GM08714 (cell line): ENCODE results near the gene MAEA.
"Not testable (repeated sequence)": the region's sequence is repeated elsewhere in the genome, so short reads cannot be mapped to it uniquely, and the experiment has no call there.

Source experiments
- H3K4me3 ChIP-seq: fragments of 200-500 bp; sonication (Bioruptor generic); 2 replicates; pipeline ENCODE4 v1.5.1; 2014; ENCODE audit warnings: mild to moderate bottlenecking, low read length, inconsistent platforms
- ZNF274 ChIP-seq: IDR thresholded peaks from 2 replicates; pipeline ENCODE4 v1.6.1; 2012; ENCODE audit warnings: mild to moderate bottlenecking, low read depth, low read length

MAEA gene

GRCh38 chr4:1285151-1285789 is 4.4 kb upstream of the MAEA start:
- TF ChIP-seq ZNF274, result no peak
- no peak overlapping the region for H3K4me3 ChIP-seq

- TF ChIP-seq ZNF274, result no peak
- H3K4me3 ChIP-seq, result no peak overlapping the region
These were observed 3.7 kb upstream of the MAEA start for GRCh38 chr4:1285790-1286553.

GRCh38 chr4:1288786-1289185 is 905 bp upstream of the MAEA start:
- H3K4me3 ChIP-seq, result peak overlapping the region; percentile 95
- TF ChIP-seq ZNF274, result no peak

- peak overlapping the region; percentile 79 for H3K4me3 ChIP-seq
- TF ChIP-seq ZNF274, result no peak
These were observed 680 bp downstream of the MAEA start for GRCh38 chr4:1290165-1290977.

- no peak for TF ChIP-seq ZNF274
- peak overlapping the region; percentile 79 for H3K4me3 ChIP-seq
These were observed 1.4 kb downstream of the MAEA start for GRCh38 chr4:1291091-1291490.

- no peak overlapping the region for H3K4me3 ChIP-seq
These were observed 2.5 kb downstream of the MAEA start for GRCh38 chr4:1291996-1292702.

GRCh38 chr4:1292703-1293011 is 3.0 kb downstream of the MAEA start:
- H3K4me3 ChIP-seq, result not testable (repeated sequence)

More at GRCh38 chr4:1291996-1292702, 2.5 kb downstream of the MAEA start:
- TF ChIP-seq ZNF274, result no peak

GRCh38 chr4:1293531-1293941 is 3.8 kb downstream of the MAEA start:
- TF ChIP-seq ZNF274, result no peak
- H3K4me3 ChIP-seq, result no peak overlapping the region

GRCh38 chr4:1293991-1294390 is 4.3 kb downstream of the MAEA start:
- H3K4me3 ChIP-seq, result no peak overlapping the region

GRCh38 chr4:1294424-1294823 is 4.7 kb downstream of the MAEA start:
- no peak for TF ChIP-seq ZNF274
- no peak overlapping the region for H3K4me3 ChIP-seq

More at GRCh38 chr4:1293991-1294390, 4.3 kb downstream of the MAEA start:
- TF ChIP-seq ZNF274, result no peak

- no peak for TF ChIP-seq ZNF274
- H3K4me3 ChIP-seq, result no peak overlapping the region
These were observed 5.2 kb downstream of the MAEA start for GRCh38 chr4:1294891-1295290.

- H3K4me3 ChIP-seq, result no peak overlapping the region
- no peak for TF ChIP-seq ZNF274
These were observed 5.8 kb downstream of the MAEA start for GRCh38 chr4:1295405-1296055.

GRCh38 chr4:1296324-1297022 is 6.8 kb downstream of the MAEA start:
- no peak for TF ChIP-seq ZNF274

More at GRCh38 chr4:1296324-1297022, 6.8 kb downstream of the MAEA start:
- no peak overlapping the region for H3K4me3 ChIP-seq
